Transverse colon (tissue), 4 donors: ENCODE measurements around the gene HUNK. TPM values are rescaled to one million over a fixed set of nuclear protein-coding genes. Genes with fewer than 3 reads are reported as not detected.
A peak's percentile ranks its signal among the peaks of the same experiment; 100 is the strongest.

Experiments used
- DNase-seq: peaks from one replicate; pipeline ENCODE4 v3.0.0-alpha.2; 2019
- H3K27ac ChIP-seq, 4 donors: fragments of 200-600 bp; sonication (generic); 2 replicates each; pipeline ENCODE4 v1.5.1; 2016 to 2018; ENCODE audit warnings: inconsistent platforms in 4 of 4
- H3K27me3 ChIP-seq: fragments of 200-600 bp; sonication (generic); 2 replicates; pipeline ENCODE4 v1.5.1; 2017; ENCODE audit warnings: inconsistent platforms
- H3K36me3 ChIP-seq, 4 donors: fragments of 200-600 bp; sonication (generic); 2 replicates each; pipeline ENCODE4 v1.5.1; 2017 to 2019; ENCODE audit warnings: inconsistent platforms in 4 of 4
- H3K4me1 ChIP-seq, 4 donors: fragments of 200-600 bp; sonication (generic); 2 replicates each; pipeline ENCODE4 v1.5.1; 2017 to 2020; ENCODE audit warnings: inconsistent platforms in 4 of 4
- H3K4me3 ChIP-seq, 4 donors: fragments of 200-600 bp; sonication (generic); 1 replicate in 1 of 4; 2 replicates in 3 of 4; pipeline versions ENCODE4 v1.5.1 to v1.6.1; 2017 to 2019; ENCODE audit warnings: inconsistent platforms in 4 of 4
- H3K9me3 ChIP-seq, 2 donors: fragments of 200-600 bp; sonication (generic); 2 replicates each; pipeline ENCODE4 v1.5.1; 2017 to 2019; ENCODE audit warnings: inconsistent platforms in 2 of 2
- CTCF ChIP-seq, 5 experiments: fragments of 200-600 bp in 3 of 5; fragments of 450-650 bp in 2 of 5; sonication (generic) in 3 of 5; IDR thresholded peaks; 1 replicate in 2 of 5; 2 replicates in 3 of 5; pipeline ENCODE4 v1.5.1; 2016 to 2017; ENCODE audit warnings: antibody characterized with exemption in 5 of 5, inconsistent platforms in 3 of 5, mild to moderate bottlenecking in 2 of 5, moderate library complexity in 1 of 5
- EP300 ChIP-seq: sonication (generic); formaldehyde crosslinking; IDR thresholded peaks from one replicate; pipeline ENCODE4 v1.6.1; 2017; ENCODE audit warnings: antibody characterized with exemption, low read depth
- POLR2A ChIP-seq: fragments of 450-650 bp; IDR thresholded peaks from one replicate; pipeline ENCODE4 v1.6.1; 2016; ENCODE audit warnings: antibody characterized with exemption, mild to moderate bottlenecking, moderate library complexity
- POLR2AphosphoS5 ChIP-seq, 3 donors: sonication (generic); formaldehyde crosslinking; IDR thresholded peaks; one replicate each; pipeline ENCODE4 v1.6.1; 2016; ENCODE audit warnings: antibody characterized with exemption in 3 of 3
- WGBS, 2 donors: methylation state at CpG; one replicate each; pipeline ENCODE4 v1.1.5; 2018; ENCODE audit warnings: low coverage in 1 of 2; 5-methylcytosine and 5-hydroxymethylcytosine counted together
- in situ Hi-C, 4 donors: fragments of 200-750 bp; cut with MboI; loops; one replicate each; pipeline versions ENCODE4 v1.15.0 to v1.15.1; 2017; ENCODE audit warnings: low sequenced_read_pairs in 3 of 4, low pct_ligation_motif_present in 1 of 4, low pct_unique_long_range_greater_than_20kb in 1 of 4
- intact Hi-C: fragments of 100-400 bp; cut with DNase I; formaldehyde crosslinking; loops from one replicate; pipeline ENCODE4 v1.15.1; 2023; ENCODE audit warnings: low total_unique reads
- total RNA-seq, 4 donors: library from RNA; depleted of rRNA; stranded (reverse); fragments of >200 nt; gene quantifications; one replicate each; pipeline ENCODE4 v1.1.0, GENCODE V29; 2016

HUNK gene
- total RNA-seq, 4 donors from 2014 or later, result 1.8 to 6.7 (median 3.9) TPM

GRCh38 chr21:31927689-31928353 is 55.0 kb downstream of the HUNK start:
- intact Hi-C loops, result no loop called here
- Histone ChIP-seq H3K27ac (peak overlapping the region in 1 of 4 donors; percentile 36), H3K27me3 (no peaks in the 10 kb centered on the region), H3K4me3 (no peak overlapping the region), H3K9me3 (peaks cover 0 to 4% of the 10 kb centered on the region in 2 donors), H3K4me1 (no peaks in the 10 kb centered on the region), H3K36me3 (no peaks in the 10 kb centered on the region)
- in situ Hi-C loops, result no loop called here
- DNase-seq, result no peak
- WGBS, 2 donors, result 75 to 80% methylated on average over 2 to 13 of the region's 13 CpGs
- TF ChIP-seq EP300, result no peak
- no peak for TF ChIP-seq POLR2AphosphoS5 (IDR thresholded peaks at IDR 0.05)
- TF ChIP-seq POLR2A, result no peak
- no peak for TF ChIP-seq CTCF (IDR thresholded peaks at IDR 0.05)

GRCh38 chr21:31928656-31929055 is 55.8 kb downstream of the HUNK start:
- in situ Hi-C loops (no loop called here), intact Hi-C loops (no loop called here)
- Histone ChIP-seq H3K4me1 (no peaks in the 10 kb centered on the region), H3K27me3 (no peaks in the 10 kb centered on the region), H3K36me3 (no peaks in the 10 kb centered on the region), H3K9me3 (peaks cover 0 to 4% of the 10 kb centered on the region in 2 donors), H3K27ac (peak overlapping the region in 1 of 4 donors; percentile 36), H3K4me3 (no peak overlapping the region)
- no peak for DNase-seq
- 82 to 88% methylated on average over 4 of the region's 4 CpGs for WGBS, 2 donors
- TF ChIP-seq EP300 (no peak), POLR2A (no peak), CTCF (IDR thresholded peaks at IDR 0.05) (no peak), POLR2AphosphoS5 (IDR thresholded peaks at IDR 0.05) (no peak)

- no peak for DNase-seq
- Histone ChIP-seq H3K27ac (no peak overlapping the region), H3K4me3 (no peak overlapping the region), H3K36me3 (no peaks in the 10 kb centered on the region), H3K9me3 (peaks cover 0 to 4% of the 10 kb centered on the region in 2 donors), H3K4me1 (no peaks in the 10 kb centered on the region), H3K27me3 (no peaks in the 10 kb centered on the region)
- in situ Hi-C loops (no loop called here), intact Hi-C loops (no loop called here)
- no peak for TF ChIP-seq CTCF (IDR thresholded peaks at IDR 0.05)
- no peak for TF ChIP-seq POLR2A
- WGBS, 2 donors, result 65 to 71% methylated on average over 2 to 7 of the region's 7 CpGs
Measured at GRCh38 chr21:31929548-31929947, 56.7 kb downstream of the HUNK start.

GRCh38 chr21:31930001-31930400 is 57.2 kb downstream of the HUNK start:
- H3K9me3 ChIP-seq, result peaks cover 0 to 4% of the 10 kb centered on the region in 2 donors

More at GRCh38 chr21:31930001-31930400, 57.2 kb downstream of the HUNK start:
- DNase-seq, result no peak
- no peak overlapping the region for H3K27ac ChIP-seq
- no peaks in the 10 kb centered on the region for H3K27me3 ChIP-seq
- no peaks in the 10 kb centered on the region for H3K4me1 ChIP-seq
- H3K4me3 ChIP-seq, result no peak overlapping the region
- in situ Hi-C loops, result no loop called here
- TF ChIP-seq POLR2AphosphoS5 (IDR thresholded peaks at IDR 0.05) (no peak), POLR2A (no peak), EP300 (no peak), CTCF (IDR thresholded peaks at IDR 0.05) (no peak)
- 95 to 100% methylated on average over 1 to 7 of the region's 7 CpGs for WGBS, 2 donors
- H3K36me3 ChIP-seq, result no peaks in the 10 kb centered on the region
- intact Hi-C loops, result no loop called here
